ENCODE results near the gene PRPF8. TPM values are rescaled to one million over a fixed set of nuclear protein-coding genes. Genes with fewer than 3 reads are reported as not detected.
A peak's percentile ranks its signal among the peaks of the same experiment; 100 is the strongest.

Gene PRPF8
- total and polyA plus RNA-seq, 10 of the 15 experiments (the other 5 are each of a cell fraction or from before 2014, with no cell fraction given), result 77.2 to 337 (median 162) TPM

DNA sequence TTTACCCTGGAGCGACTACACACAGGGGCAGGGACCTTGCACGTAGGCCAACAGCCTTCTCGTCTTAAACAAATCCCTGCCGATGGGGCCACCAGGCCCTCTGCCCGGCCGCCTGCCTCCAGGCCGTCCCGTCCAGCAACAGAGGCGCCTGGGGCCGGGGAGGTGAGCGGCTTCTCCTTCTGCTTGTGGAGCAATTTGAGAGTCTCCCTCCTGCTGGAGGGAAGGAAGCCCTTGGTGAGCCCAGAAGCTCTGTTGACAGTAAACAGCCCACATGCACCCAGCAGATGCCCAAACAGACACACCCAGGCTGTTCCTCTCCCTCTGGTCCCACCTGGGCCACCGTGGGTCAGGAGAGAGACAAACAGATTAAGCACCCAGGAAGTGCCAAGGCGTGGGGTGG is 64.2 kb downstream of the PRPF8 start:
- WGBS (ENCODE audit: insufficient coverage, insufficient replicate concordance, low lambda C conversion rate, missing lambda C conversion rate), result 86% methylated on average over 13 of the region's 13 CpGs
- Histone ChIP-seq H2AFZ (ENCODE audit: control insufficient read depth, low read depth, low read length) (no peak overlapping the region), H3K4me1 (ENCODE audit: control insufficient read depth, insufficient read depth, low read length) (peaks cover 3% of the 10 kb centered on the region), H3K4me3 (no peak overlapping the region), H3K4me2 (ENCODE audit: control insufficient read depth, insufficient read depth) (no peak overlapping the region), H4K20me1 (ENCODE audit: control insufficient read depth, insufficient read depth) (no peaks in the 10 kb centered on the region), H3K27ac (ENCODE audit: control insufficient read depth, insufficient read depth) (no peak overlapping the region), H3K79me2 (ENCODE audit: control insufficient read depth, insufficient read depth, low read length) (no peaks in the 10 kb centered on the region; the same call in 1 of the 2 replicates), H3K36me3 (ENCODE audit: control insufficient read depth in 2 of 2, insufficient read depth in 2 of 2, low read length in 1 of 2) (no peaks in the 10 kb centered on the region), H3K9ac (ENCODE audit: control insufficient read depth, insufficient read depth, low read length) (no peak overlapping the region), H3K27me3 (replicated peaks in 1 of 2; ENCODE audit: control insufficient read depth in 2 of 2, insufficient read depth in 2 of 2, low read length in 1 of 2) (no peaks in the 10 kb centered on the region), H3K9me3 (replicated peaks; ENCODE audit: control insufficient read depth, insufficient read depth, low read length) (no peaks in the 10 kb centered on the region)
- BruUV-seq (replicated peaks), result no TSS peak
- ATAC-seq (peak; percentile 19; the same call in 2 of the 3 replicates), DNase-seq (ENCODE audit: low read depth, low spot score) (no peak), FAIRE-seq (no peak)
- ChIA-PET POLR2A (interaction anchor here (0.6 kb wide), 1 partner anchor 342 kb away, joined by 4 read pairs; no protein-coding TSS in a partner anchor), CTCF (no interaction called here), SMC1A (ENCODE audit: uncharacterized antibody, unreplicated experiment) (no interaction called here), RAD21 (ENCODE audit: unreplicated experiment) (no interaction called here)
- in situ Hi-C loops (cut with MboI), result loop anchor here (10.0 kb wide), 1 partner anchor 46 kb away; no protein-coding TSS in a partner anchor
- intact Hi-C loops (cut with micrococcal nuclease; ENCODE audit: unreplicated experiment), result no loop called here
- TF ChIP-seq SMARCA5 (IDR thresholded peaks at IDR 0.05), result no peak
- TF ChIP-seq CEBPB (IDR thresholded peaks at IDR 0.05; ENCODE audit: borderline replicate concordance in 1 of 2, low read depth in 2 of 2, low read length in 2 of 2), result no peak
- no peak for TF ChIP-seq MYB (IDR thresholded peaks at IDR 0.05; ENCODE audit: borderline replicate concordance, low read depth, low read length)
- TF ChIP-seq, protein P1, sequence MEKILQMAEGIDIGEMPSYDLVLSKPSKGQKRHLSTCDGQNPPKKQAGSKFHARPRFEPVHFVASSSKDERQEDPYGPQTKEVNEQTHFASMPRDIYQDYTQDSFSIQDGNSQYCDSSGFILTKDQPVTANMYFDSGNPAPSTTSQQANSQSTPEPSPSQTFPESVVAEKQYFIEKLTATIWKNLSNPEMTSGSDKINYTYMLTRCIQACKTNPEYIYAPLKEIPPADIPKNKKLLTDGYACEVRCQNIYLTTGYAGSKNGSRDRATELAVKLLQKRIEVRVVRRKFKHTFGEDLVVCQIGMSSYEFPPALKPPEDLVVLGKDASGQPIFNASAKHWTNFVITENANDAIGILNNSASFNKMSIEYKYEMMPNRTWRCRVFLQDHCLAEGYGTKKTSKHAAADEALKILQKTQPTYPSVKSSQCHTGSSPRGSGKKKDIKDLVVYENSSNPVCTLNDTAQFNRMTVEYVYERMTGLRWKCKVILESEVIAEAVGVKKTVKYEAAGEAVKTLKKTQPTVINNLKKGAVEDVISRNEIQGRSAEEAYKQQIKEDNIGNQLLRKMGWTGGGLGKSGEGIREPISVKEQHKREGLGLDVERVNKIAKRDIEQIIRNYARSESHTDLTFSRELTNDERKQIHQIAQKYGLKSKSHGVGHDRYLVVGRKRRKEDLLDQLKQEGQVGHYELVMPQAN (conservative IDR thresholded peaks at IDR 0.05), result no peak
- no peak for TF ChIP-seq NFYB (IDR thresholded peaks at IDR 0.05; ENCODE audit: insufficient read depth, low read depth, low read length)
- no peak for TF ChIP-seq RUNX3 (IDR thresholded peaks at IDR 0.05; ENCODE audit: low read length)
- TF ChIP-seq ZNF274 (IDR thresholded peaks at IDR 0.05; ENCODE audit: insufficient read depth, insufficient read length), result no peak
- TF ChIP-seq PAX5 (IDR thresholded peaks at IDR 0.05; ENCODE audit: borderline replicate concordance, low read depth, low read length), result no peak
- no peak for TF ChIP-seq GABPA (IDR thresholded peaks at IDR 0.05; ENCODE audit: low read depth)
- no peak for TF ChIP-seq NBN (IDR thresholded peaks at IDR 0.05)
- no peak for TF ChIP-seq EED (IDR thresholded peaks at IDR 0.05; ENCODE audit: low read depth)
- no peak for TF ChIP-seq FOS (IDR thresholded peaks at IDR 0.05; ENCODE audit: borderline replicate concordance, extremely low read depth, insufficient read length)
- TF ChIP-seq, protein P2, sequence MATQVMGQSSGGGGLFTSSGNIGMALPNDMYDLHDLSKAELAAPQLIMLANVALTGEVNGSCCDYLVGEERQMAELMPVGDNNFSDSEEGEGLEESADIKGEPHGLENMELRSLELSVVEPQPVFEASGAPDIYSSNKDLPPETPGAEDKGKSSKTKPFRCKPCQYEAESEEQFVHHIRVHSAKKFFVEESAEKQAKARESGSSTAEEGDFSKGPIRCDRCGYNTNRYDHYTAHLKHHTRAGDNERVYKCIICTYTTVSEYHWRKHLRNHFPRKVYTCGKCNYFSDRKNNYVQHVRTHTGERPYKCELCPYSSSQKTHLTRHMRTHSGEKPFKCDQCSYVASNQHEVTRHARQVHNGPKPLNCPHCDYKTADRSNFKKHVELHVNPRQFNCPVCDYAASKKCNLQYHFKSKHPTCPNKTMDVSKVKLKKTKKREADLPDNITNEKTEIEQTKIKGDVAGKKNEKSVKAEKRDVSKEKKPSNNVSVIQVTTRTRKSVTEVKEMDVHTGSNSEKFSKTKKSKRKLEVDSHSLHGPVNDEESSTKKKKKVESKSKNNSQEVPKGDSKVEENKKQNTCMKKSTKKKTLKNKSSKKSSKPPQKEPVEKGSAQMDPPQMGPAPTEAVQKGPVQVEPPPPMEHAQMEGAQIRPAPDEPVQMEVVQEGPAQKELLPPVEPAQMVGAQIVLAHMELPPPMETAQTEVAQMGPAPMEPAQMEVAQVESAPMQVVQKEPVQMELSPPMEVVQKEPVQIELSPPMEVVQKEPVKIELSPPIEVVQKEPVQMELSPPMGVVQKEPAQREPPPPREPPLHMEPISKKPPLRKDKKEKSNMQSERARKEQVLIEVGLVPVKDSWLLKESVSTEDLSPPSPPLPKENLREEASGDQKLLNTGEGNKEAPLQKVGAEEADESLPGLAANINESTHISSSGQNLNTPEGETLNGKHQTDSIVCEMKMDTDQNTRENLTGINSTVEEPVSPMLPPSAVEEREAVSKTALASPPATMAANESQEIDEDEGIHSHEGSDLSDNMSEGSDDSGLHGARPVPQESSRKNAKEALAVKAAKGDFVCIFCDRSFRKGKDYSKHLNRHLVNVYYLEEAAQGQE (IDR thresholded peaks at IDR 0.05; ENCODE audit: low read depth, low read length), result no peak
- TF ChIP-seq, protein P3, sequence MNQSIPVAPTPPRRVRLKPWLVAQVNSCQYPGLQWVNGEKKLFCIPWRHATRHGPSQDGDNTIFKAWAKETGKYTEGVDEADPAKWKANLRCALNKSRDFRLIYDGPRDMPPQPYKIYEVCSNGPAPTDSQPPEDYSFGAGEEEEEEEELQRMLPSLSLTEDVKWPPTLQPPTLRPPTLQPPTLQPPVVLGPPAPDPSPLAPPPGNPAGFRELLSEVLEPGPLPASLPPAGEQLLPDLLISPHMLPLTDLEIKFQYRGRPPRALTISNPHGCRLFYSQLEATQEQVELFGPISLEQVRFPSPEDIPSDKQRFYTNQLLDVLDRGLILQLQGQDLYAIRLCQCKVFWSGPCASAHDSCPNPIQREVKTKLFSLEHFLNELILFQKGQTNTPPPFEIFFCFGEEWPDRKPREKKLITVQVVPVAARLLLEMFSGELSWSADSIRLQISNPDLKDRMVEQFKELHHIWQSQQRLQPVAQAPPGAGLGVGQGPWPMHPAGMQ (IDR thresholded peaks at IDR 0.05; ENCODE audit: borderline replicate concordance), result no peak
- no peak for TF ChIP-seq ZNF24 (IDR thresholded peaks at IDR 0.05)
